ENCODE measurements around the gene C1orf167. TPM values are rescaled to one million over a fixed set of nuclear protein-coding genes. Genes with fewer than 3 reads are reported as not detected.

C1orf167 gene
- total and polyA plus RNA-seq, 10 of the 15 experiments (the other 5 are each of a cell fraction or from before 2014, with no cell fraction given) = 0.17 to 0.31 TPM; not detected in 8

- no TSS peak for BruUV-seq (replicated peaks)
- Histone ChIP-seq H3K27ac (ENCODE audit: control insufficient read depth, insufficient read depth) (no peak overlapping the region), H2AFZ (ENCODE audit: control insufficient read depth, low read depth, low read length) (no peak overlapping the region), H3K36me3 (ENCODE audit: control insufficient read depth in 2 of 2, insufficient read depth in 2 of 2, low read length in 1 of 2) (no peaks in the 10 kb centered on the region), H3K9me3 (replicated peaks; ENCODE audit: control insufficient read depth, insufficient read depth, low read length) (no peaks in the 10 kb centered on the region), H3K4me1 (ENCODE audit: control insufficient read depth, insufficient read depth, low read length) (peaks cover 10% of the 10 kb centered on the region), H4K20me1 (ENCODE audit: control insufficient read depth, insufficient read depth) (no peaks in the 10 kb centered on the region), H3K27me3 (replicated peaks in 1 of 2; ENCODE audit: control insufficient read depth in 2 of 2, insufficient read depth in 2 of 2, low read length in 1 of 2) (no peaks in the 10 kb centered on the region), H3K9ac (ENCODE audit: control insufficient read depth, insufficient read depth, low read length) (no peak overlapping the region), H3K4me2 (ENCODE audit: control insufficient read depth, insufficient read depth) (no peak overlapping the region), H3K79me2 (ENCODE audit: control insufficient read depth, insufficient read depth, low read length) (no peaks in the 10 kb centered on the region), H3K4me3 (no peak overlapping the region)
- FAIRE-seq (no peak), DNase-seq (ENCODE audit: low read depth, low spot score) (no peak), ATAC-seq (no peak)
- TF ChIP-seq IKZF2 (IDR thresholded peaks at IDR 0.05) = no peak
- no peak for TF ChIP-seq NR2F1 (conservative IDR thresholded peaks at IDR 0.05)
- TF ChIP-seq NRF1 (conservative IDR thresholded peaks at IDR 0.05; ENCODE audit: low read depth, low read length) = no peak
- TF ChIP-seq CHD4 (IDR thresholded peaks at IDR 0.05) = no peak
- TF ChIP-seq ZNF622 (IDR thresholded peaks at IDR 0.05) = no peak
- TF ChIP-seq SREBF2 (IDR thresholded peaks at IDR 0.05; ENCODE audit: low read length) = no peak
- TF ChIP-seq ZSCAN29 (IDR thresholded peaks at IDR 0.05) = no peak
- intact Hi-C loops (cut with micrococcal nuclease; ENCODE audit: unreplicated experiment) = no loop called here
- RAD21 ChIA-PET (ENCODE audit: unreplicated experiment) = no interaction called here
- CTCF ChIA-PET = interaction anchor here (0.6 kb wide), 1 partner anchor 487 kb away, joined by 4 read pairs; no protein-coding TSS in a partner anchor
- 58% methylated on average over 4 of the region's 4 CpGs for WGBS (ENCODE audit: insufficient coverage, insufficient replicate concordance, low lambda C conversion rate, missing lambda C conversion rate)
- POLR2A ChIA-PET = no interaction called here
- in situ Hi-C loops (cut with MboI) = no loop called here
- SMC1A ChIA-PET (ENCODE audit: uncharacterized antibody, unreplicated experiment) = no interaction called here
Observed at GRCh38 chr1:11728126-11728806, 33.7 kb upstream of the C1orf167 start.

GRCh38 chr1:11729155-11729497 is 32.9 kb upstream of the C1orf167 start:
- in situ Hi-C loops (cut with MboI) (no loop called here), intact Hi-C loops (cut with micrococcal nuclease; ENCODE audit: unreplicated experiment) (no loop called here)
- ChIA-PET RAD21 (ENCODE audit: unreplicated experiment) (no interaction called here), SMC1A (ENCODE audit: uncharacterized antibody, unreplicated experiment) (no interaction called here), POLR2A (no interaction called here), CTCF (interaction anchor here (0.6 kb wide), 1 partner anchor 488 kb away, joined by 4 read pairs; no protein-coding TSS in a partner anchor)
- no peak overlapping the region for H3K27ac ChIP-seq (ENCODE audit: control insufficient read depth, insufficient read depth)
- no TSS peak for BruUV-seq (replicated peaks)
- no peaks in the 10 kb centered on the region for H3K79me2 ChIP-seq (ENCODE audit: control insufficient read depth, insufficient read depth, low read length)
- peaks cover 10% of the 10 kb centered on the region for H3K4me1 ChIP-seq (ENCODE audit: control insufficient read depth, insufficient read depth, low read length)
- H3K9me3 ChIP-seq (replicated peaks; ENCODE audit: control insufficient read depth, insufficient read depth, low read length) = no peaks in the 10 kb centered on the region
- FAIRE-seq (no peak), ATAC-seq (no peak), DNase-seq (ENCODE audit: low read depth, low spot score) (no peak)
- no peak overlapping the region for H2AFZ ChIP-seq (ENCODE audit: control insufficient read depth, low read depth, low read length)
- H3K27me3 ChIP-seq (replicated peaks in 1 of 2; ENCODE audit: control insufficient read depth in 2 of 2, insufficient read depth in 2 of 2, low read length in 1 of 2) = no peaks in the 10 kb centered on the region
- no peaks in the 10 kb centered on the region for H3K36me3 ChIP-seq (ENCODE audit: control insufficient read depth in 2 of 2, insufficient read depth in 2 of 2, low read length in 1 of 2)
- no peak overlapping the region for H3K4me2 ChIP-seq (ENCODE audit: control insufficient read depth, insufficient read depth)
- H4K20me1 ChIP-seq (ENCODE audit: control insufficient read depth, insufficient read depth) = no peaks in the 10 kb centered on the region
- 87% methylated on average over 11 of the region's 11 CpGs for WGBS (ENCODE audit: insufficient coverage, insufficient replicate concordance, low lambda C conversion rate, missing lambda C conversion rate)
- H3K4me3 ChIP-seq = no peak overlapping the region
- H3K9ac ChIP-seq (ENCODE audit: control insufficient read depth, insufficient read depth, low read length) = no peak overlapping the region
- no peak for TF ChIP-seq IKZF1 (conservative IDR thresholded peaks at IDR 0.05)
- TF ChIP-seq SKIL (IDR thresholded peaks at IDR 0.05; ENCODE audit: low read depth, poor library complexity, severe bottlenecking) = no peak
- TF ChIP-seq USF2 (IDR thresholded peaks at IDR 0.05; ENCODE audit: borderline replicate concordance, low read depth, low read length) = no peak
- no peak for TF ChIP-seq RBBP5 (conservative IDR thresholded peaks at IDR 0.05)
- TF ChIP-seq ASH2L (IDR thresholded peaks at IDR 0.05; ENCODE audit: borderline replicate concordance, low read depth) = no peak
- TF ChIP-seq EED (IDR thresholded peaks at IDR 0.05; ENCODE audit: low read depth) = no peak
